ENCODE data around the gene CEP350.

GRCh38 chr1:180033390-180033789, 78.8 kb downstream of the CEP350 start:
- no peak for TF ChIP-seq CTCF (IDR thresholded peaks at IDR 0.05; ENCODE audit: poor library complexity)
- TF ChIP-seq EZH2phosphoT487 (IDR thresholded peaks at IDR 0.05; ENCODE audit: low read depth, severe bottlenecking, unreplicated experiment): no peak
- no peak for TF ChIP-seq EZH2 (IDR thresholded peaks at IDR 0.05; ENCODE audit: borderline replicate concordance)
